Choroid plexus epithelial cell (primary cell): ENCODE data around the gene SNX14.
"Not testable (repeated sequence)": the region's sequence is repeated elsewhere in the genome, so short reads cannot be mapped to it uniquely, and the experiment has no call there.

Source experiments
- DNase-seq: peaks from one replicate; pipeline ENCODE4 v3.0.0-alpha.2; 2010; ENCODE audit warnings: low read depth
- H3K4me3 ChIP-seq: 2 replicates; pipeline ENCODE4 v1.5.1; 2011; ENCODE audit warnings: low read depth, mild to moderate bottlenecking, control low read depth, low read length, moderate library complexity
- CTCF ChIP-seq: conservative IDR thresholded peaks from 2 replicates; pipeline ENCODE4 v1.5.1; 2011; ENCODE audit warnings: low read depth, mild to moderate bottlenecking, control low read depth, inconsistent platforms, low read length, moderate library complexity

Gene SNX14

GRCh38 chr6:85585741-85586140 lies 7.9 kb downstream of the SNX14 start:
- H3K4me3 ChIP-seq: no peak overlapping the region
- DNase-seq: peak; percentile 23
- no peak for TF ChIP-seq CTCF

GRCh38 chr6:85582832-85583231 lies 10.8 kb downstream of the SNX14 start:
- not testable (repeated sequence) for H3K4me3 ChIP-seq, DNase-seq

- no peak for DNase-seq
- no peak overlapping the region for H3K4me3 ChIP-seq
- TF ChIP-seq CTCF: no peak
Measured at GRCh38 chr6:85581572-85581971, 12.1 kb downstream of the SNX14 start.

- peak; percentile 13 for TF ChIP-seq CTCF
- DNase-seq: peak; percentile 68
- no peak overlapping the region for H3K4me3 ChIP-seq
Measured at GRCh38 chr6:85580878-85581267, 12.8 kb downstream of the SNX14 start.

- TF ChIP-seq CTCF: no peak
- H3K4me3 ChIP-seq: no peak overlapping the region
- DNase-seq: peak; percentile 15
Measured at GRCh38 chr6:85580118-85580877, 13.4 kb downstream of the SNX14 start.

- H3K4me3 ChIP-seq: no peak overlapping the region
- DNase-seq: peak; percentile 28
- TF ChIP-seq CTCF: no peak
Measured at GRCh38 chr6:85579581-85579980, 14.1 kb downstream of the SNX14 start.

- no peak overlapping the region for H3K4me3 ChIP-seq
- TF ChIP-seq CTCF: no peak
- DNase-seq: no peak
Measured at GRCh38 chr6:85576476-85576875, 17.2 kb downstream of the SNX14 start.
